Fibroblast of skin of scalp (primary cell): ENCODE results near the gene CYBRD1.
A peak's percentile ranks its signal among the peaks of the same experiment; 100 is the strongest.

Experiments used
- DNase-seq: peaks from one replicate; pipeline ENCODE4 v3.0.0-alpha.2; 2013

CYBRD1 gene

GRCh38 chr2:171554991-171555615 is 32.8 kb downstream of the CYBRD1 start:
- DNase-seq: no peak

GRCh38 chr2:171557363-171557762 is 35.1 kb downstream of the CYBRD1 start:
- DNase-seq: no peak

- DNase-seq: no peak
Observed at GRCh38 chr2:171563301-171563700, 41.0 kb downstream of the CYBRD1 start.

GRCh38 chr2:171564463-171564862 is 42.2 kb downstream of the CYBRD1 start:
- DNase-seq: no peak

GRCh38 chr2:171566057-171566456 is 43.8 kb downstream of the CYBRD1 start:
- no peak for DNase-seq

GRCh38 chr2:171566753-171567152 is 44.5 kb downstream of the CYBRD1 start:
- no peak for DNase-seq

GRCh38 chr2:171568089-171568488 is 45.8 kb downstream of the CYBRD1 start:
- DNase-seq: no peak

- no peak for DNase-seq
Observed at GRCh38 chr2:171571721-171572120, 49.4 kb downstream of the CYBRD1 start.

- DNase-seq: peak; percentile 74
Observed at GRCh38 chr2:171574149-171574795, 52.0 kb downstream of the CYBRD1 start.

- no peak for DNase-seq
Observed at GRCh38 chr2:171575606-171576005, 53.3 kb downstream of the CYBRD1 start.

- DNase-seq: no peak
Observed at GRCh38 chr2:171578127-171578803, 56.0 kb downstream of the CYBRD1 start.

GRCh38 chr2:171579481-171579880 is 57.2 kb downstream of the CYBRD1 start:
- no peak for DNase-seq

- DNase-seq: no peak
Observed at GRCh38 chr2:171583566-171583965, 61.3 kb downstream of the CYBRD1 start.

- no peak for DNase-seq
Observed at GRCh38 chr2:171584001-171584400, 61.7 kb downstream of the CYBRD1 start.

GRCh38 chr2:171587132-171587531 is 64.9 kb downstream of the CYBRD1 start:
- DNase-seq: no peak

- DNase-seq: no peak
Observed at GRCh38 chr2:171587567-171587966, 65.3 kb downstream of the CYBRD1 start.

GRCh38 chr2:171590116-171590515 is 67.8 kb downstream of the CYBRD1 start:
- DNase-seq: no peak

GRCh38 chr2:171592036-171592555 is 69.8 kb downstream of the CYBRD1 start:
- no peak for DNase-seq

GRCh38 chr2:171595456-171595855 is 73.2 kb downstream of the CYBRD1 start:
- DNase-seq: peak; percentile 12

GRCh38 chr2:171595896-171596295 is 73.6 kb downstream of the CYBRD1 start:
- peak; percentile 86 for DNase-seq

- DNase-seq: peak; percentile 71
Observed at GRCh38 chr2:171598713-171599319, 76.5 kb downstream of the CYBRD1 start.

- DNase-seq: no peak
Observed at GRCh38 chr2:171600126-171600525, 77.9 kb downstream of the CYBRD1 start.

GRCh38 chr2:171602352-171602751 is 80.1 kb downstream of the CYBRD1 start:
- no peak for DNase-seq
